Esophagus muscularis mucosa (tissue), 4 donors: ENCODE data around the gene RASL11A. TPM values are rescaled to one million over a fixed set of nuclear protein-coding genes. Genes with fewer than 3 reads are reported as not detected.

Experiments
- DNase-seq: peaks from one replicate; pipeline ENCODE4 v3.0.0-alpha.2; 2017; ENCODE audit errors: extremely low spot score
- H3K27ac ChIP-seq, 4 donors: fragments of 200-600 bp; sonication (generic); replicated peaks in 1 of 4; 1 replicate in 3 of 4; 2 replicates in 1 of 4; pipeline ENCODE4 v1.5.1; 2016 to 2019; ENCODE audit warnings: mild to moderate bottlenecking in 1 of 4
- H3K27me3 ChIP-seq, 4 donors: fragments of 200-600 bp; sonication (generic); one replicate each; pipeline versions ENCODE4 v1.5.1 to v1.6.0; 2016 to 2019
- H3K36me3 ChIP-seq, 4 donors: fragments of 200-600 bp; sonication (generic); one replicate each; pipeline ENCODE4 v1.5.1; 2016 to 2019
- H3K4me1 ChIP-seq, 4 donors: fragments of 200-600 bp; sonication (generic); one replicate each; pipeline ENCODE4 v1.5.1; 2016 to 2019
- H3K4me3 ChIP-seq, 4 donors: fragments of 200-600 bp; sonication (generic); 1 replicate in 2 of 4; 2 replicates in 2 of 4; pipeline ENCODE4 v1.5.1; 2016 to 2019; ENCODE audit warnings: mild to moderate bottlenecking in 4 of 4, moderate library complexity in 1 of 4
- H3K9me3 ChIP-seq, 4 donors: fragments of 200-600 bp; sonication (generic); 1 replicate in 3 of 4; 2 replicates in 1 of 4; pipeline ENCODE4 v1.5.1; 2016 to 2019
- EP300 ChIP-seq: sonication (generic); formaldehyde crosslinking; IDR thresholded peaks from one replicate; pipeline ENCODE4 v1.6.1; 2017; ENCODE audit warnings: antibody characterized with exemption
- POLR2A ChIP-seq: fragments of 450-650 bp; IDR thresholded peaks from one replicate; pipeline ENCODE4 v1.6.1; 2017; ENCODE audit warnings: antibody characterized with exemption, moderate library complexity, mild to moderate bottlenecking, low read depth
- POLR2AphosphoS5 ChIP-seq, 2 donors: sonication (generic); formaldehyde crosslinking; IDR thresholded peaks; one replicate each; pipeline ENCODE4 v1.6.1; 2017; ENCODE audit warnings: antibody characterized with exemption in 2 of 2
- WGBS: methylation state at CpG from one replicate; pipeline ENCODE4 v1.1.5; 2018; 5-methylcytosine and 5-hydroxymethylcytosine counted together
- intact Hi-C: fragments of 100-400 bp; cut with DNase I; formaldehyde crosslinking; loops from one replicate; pipeline ENCODE4 v1.15.1; 2023
- total RNA-seq, 4 donors: library from RNA; depleted of rRNA; stranded (reverse); fragments of >200 nt; gene quantifications; one replicate each; pipeline versions ENCODE4 v1.1.0 to v1.2.1, GENCODE V29; 2016
- TF ChIP-seq, protein P1 (sequence below), 3 experiments: fragments of 200-600 bp in 2 of 3; fragments of 450-650 bp in 1 of 3; sonication (generic) in 2 of 3; IDR thresholded peaks; one replicate each; pipeline ENCODE4 v1.5.1; 2017 to 2019; ENCODE audit warnings: antibody characterized with exemption in 3 of 3, mild to moderate bottlenecking in 2 of 3, moderate library complexity in 1 of 3

The RASL11A gene
- total RNA-seq, 4 donors from 2014 or later = 11.2 to 98.9 (median 41.1) TPM

DNA sequence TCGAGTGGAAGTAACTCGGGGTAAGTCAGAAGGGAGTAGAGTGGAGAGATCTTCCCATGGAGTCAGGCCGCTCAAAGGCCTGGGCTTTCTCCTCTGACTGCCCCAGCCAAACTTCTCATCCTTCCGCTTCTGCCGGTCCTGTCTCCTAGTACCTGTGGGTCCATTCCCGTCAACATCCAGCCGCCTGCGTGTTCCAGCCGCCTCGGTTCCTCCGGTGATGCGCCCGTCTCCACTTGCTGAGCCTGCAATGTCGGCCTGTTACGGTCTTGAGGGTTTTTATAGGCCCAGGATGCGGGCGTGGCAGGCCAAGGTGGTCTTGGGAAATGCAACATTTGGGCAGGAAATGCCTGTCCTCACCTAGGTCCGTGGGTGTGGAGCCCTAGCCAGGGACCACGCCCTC lies 38.3 kb downstream of the RASL11A start:
- Histone ChIP-seq H3K4me1 (no peaks in the 10 kb centered on the region), H3K27me3 (no peaks in the 10 kb centered on the region), H3K27ac (no peak overlapping the region), H3K4me3 (no peak overlapping the region), H3K36me3 (no peaks in the 10 kb centered on the region), H3K9me3 (no peaks in the 10 kb centered on the region)
- DNase-seq = no peak
- 91% methylated on average over 19 of the region's 19 CpGs for WGBS
- TF ChIP-seq EP300 (no peak), POLR2AphosphoS5 (IDR thresholded peaks at IDR 0.05) (no peak), POLR2A (no peak)
- TF ChIP-seq, protein P1, sequence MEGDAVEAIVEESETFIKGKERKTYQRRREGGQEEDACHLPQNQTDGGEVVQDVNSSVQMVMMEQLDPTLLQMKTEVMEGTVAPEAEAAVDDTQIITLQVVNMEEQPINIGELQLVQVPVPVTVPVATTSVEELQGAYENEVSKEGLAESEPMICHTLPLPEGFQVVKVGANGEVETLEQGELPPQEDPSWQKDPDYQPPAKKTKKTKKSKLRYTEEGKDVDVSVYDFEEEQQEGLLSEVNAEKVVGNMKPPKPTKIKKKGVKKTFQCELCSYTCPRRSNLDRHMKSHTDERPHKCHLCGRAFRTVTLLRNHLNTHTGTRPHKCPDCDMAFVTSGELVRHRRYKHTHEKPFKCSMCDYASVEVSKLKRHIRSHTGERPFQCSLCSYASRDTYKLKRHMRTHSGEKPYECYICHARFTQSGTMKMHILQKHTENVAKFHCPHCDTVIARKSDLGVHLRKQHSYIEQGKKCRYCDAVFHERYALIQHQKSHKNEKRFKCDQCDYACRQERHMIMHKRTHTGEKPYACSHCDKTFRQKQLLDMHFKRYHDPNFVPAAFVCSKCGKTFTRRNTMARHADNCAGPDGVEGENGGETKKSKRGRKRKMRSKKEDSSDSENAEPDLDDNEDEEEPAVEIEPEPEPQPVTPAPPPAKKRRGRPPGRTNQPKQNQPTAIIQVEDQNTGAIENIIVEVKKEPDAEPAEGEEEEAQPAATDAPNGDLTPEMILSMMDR (IDR thresholded peaks at IDR 0.05) = no peak
- intact Hi-C loops = no loop called here

DNA sequence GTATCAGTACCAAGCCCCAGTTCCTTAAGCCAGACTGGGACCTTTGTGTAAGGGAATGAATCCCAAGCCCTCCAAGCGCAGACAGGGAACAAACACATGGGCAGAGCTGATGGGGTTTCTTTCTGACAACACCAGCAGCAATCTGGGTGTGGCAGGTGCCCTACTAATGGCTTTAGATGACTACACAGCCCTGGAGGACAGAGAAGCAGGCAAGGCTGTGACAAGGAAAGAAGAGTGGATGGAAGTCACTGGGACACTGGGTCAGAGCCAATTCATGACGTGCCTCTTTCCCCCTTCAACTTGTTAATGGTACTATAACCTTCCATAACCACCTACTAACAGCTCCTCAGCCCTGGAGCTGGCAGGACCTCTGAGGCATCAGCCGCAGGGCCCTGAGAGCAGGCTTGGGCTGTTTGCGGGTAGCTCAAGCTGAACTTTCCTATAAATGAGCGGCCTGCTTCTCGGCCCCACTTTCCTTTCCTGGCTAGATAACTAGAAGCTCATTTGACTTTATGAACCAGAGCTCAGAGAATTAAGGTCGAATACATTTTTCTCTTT lies 38.9 kb downstream of the RASL11A start:
- no peaks in the 10 kb centered on the region for H3K9me3 ChIP-seq

DNA sequence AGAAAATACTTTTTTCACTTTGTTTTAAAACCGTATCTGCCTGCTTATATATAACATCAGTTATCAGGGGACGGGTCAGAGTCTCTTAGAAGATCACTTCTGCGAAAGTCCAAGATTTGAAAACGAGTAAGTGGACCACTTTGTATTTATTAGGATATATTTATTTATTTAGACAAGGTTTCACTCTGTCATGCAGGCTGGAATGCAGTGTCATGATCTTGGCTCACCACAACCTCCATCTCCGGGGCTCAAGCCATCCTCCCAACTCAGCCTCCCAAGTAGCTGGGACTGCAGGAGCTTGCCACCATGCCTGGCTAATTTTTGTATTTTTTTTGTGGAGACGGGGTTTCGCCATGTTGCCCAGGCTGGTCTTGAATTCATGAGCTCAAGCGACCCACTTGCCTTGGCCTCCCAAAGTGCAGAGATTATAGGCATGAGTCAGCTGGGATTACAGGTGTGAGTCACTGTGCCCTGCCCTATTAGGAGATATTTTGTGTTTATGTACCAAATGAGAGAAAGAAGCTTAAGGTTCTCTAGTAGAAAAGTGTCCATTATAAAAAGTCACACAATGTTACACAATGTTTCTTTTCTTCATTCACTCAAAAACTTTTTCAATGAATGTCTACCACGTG lies 39.5 kb downstream of the RASL11A start:
- TF ChIP-seq, protein P1 (IDR thresholded peaks at IDR 0.05) = no peak
- no peak for TF ChIP-seq POLR2A
- no peak for TF ChIP-seq EP300
- no peak for TF ChIP-seq POLR2AphosphoS5 (IDR thresholded peaks at IDR 0.05)
- intact Hi-C loops = no loop called here
- H3K27ac ChIP-seq = no peak overlapping the region
- no peaks in the 10 kb centered on the region for H3K27me3 ChIP-seq
- no peaks in the 10 kb centered on the region for H3K9me3 ChIP-seq
- H3K4me3 ChIP-seq = no peak overlapping the region
- no peak for DNase-seq
- H3K36me3 ChIP-seq = no peaks in the 10 kb centered on the region
- WGBS = 82% methylated on average over 9 of the region's 9 CpGs
- no peaks in the 10 kb centered on the region for H3K4me1 ChIP-seq

More for the DNA sequence above, 38.9 kb downstream of the RASL11A start:
- no peak overlapping the region for H3K27ac ChIP-seq
- TF ChIP-seq, protein P1 (IDR thresholded peaks at IDR 0.05) = no peak
- TF ChIP-seq POLR2A (no peak), EP300 (no peak), POLR2AphosphoS5 (IDR thresholded peaks at IDR 0.05) (no peak)
- no peak overlapping the region for H3K4me3 ChIP-seq
- intact Hi-C loops = no loop called here
- no peaks in the 10 kb centered on the region for H3K4me1 ChIP-seq
- no peak for DNase-seq
- H3K36me3 ChIP-seq = no peaks in the 10 kb centered on the region
- 79% methylated on average over 7 of the region's 7 CpGs for WGBS
- no peaks in the 10 kb centered on the region for H3K27me3 ChIP-seq

DNA sequence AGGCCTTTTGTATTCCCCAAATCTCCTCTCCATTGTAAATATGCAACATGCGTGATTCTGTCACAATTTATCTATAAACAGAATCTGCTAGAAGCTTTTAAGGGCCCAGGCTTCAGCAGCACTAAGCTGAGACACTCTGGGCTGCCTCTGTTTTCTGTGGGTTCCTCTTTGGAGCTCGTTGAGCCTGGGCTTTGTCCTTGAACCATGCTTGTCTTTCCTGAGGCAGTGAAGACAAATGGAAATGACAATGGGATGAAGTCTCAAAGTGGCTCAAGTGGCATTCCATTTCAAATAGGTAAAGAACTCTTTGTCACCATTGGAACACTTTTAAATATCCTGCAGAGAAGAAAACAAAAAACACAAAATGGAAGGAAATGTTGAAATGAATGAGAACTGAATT lies 40.3 kb downstream of the RASL11A start:
- Histone ChIP-seq H3K27me3 (no peaks in the 10 kb centered on the region), H3K4me1 (no peaks in the 10 kb centered on the region), H3K9me3 (no peaks in the 10 kb centered on the region), H3K36me3 (no peaks in the 10 kb centered on the region), H3K4me3 (no peak overlapping the region), H3K27ac (no peak overlapping the region)
- DNase-seq = no peak
- no peak for TF ChIP-seq POLR2A
- TF ChIP-seq POLR2AphosphoS5 (IDR thresholded peaks at IDR 0.05) = no peak
- TF ChIP-seq, protein P1 (IDR thresholded peaks at IDR 0.05) = no peak
- TF ChIP-seq EP300 = no peak
- intact Hi-C loops = no loop called here
- 49% methylated on average over 2 of the region's 2 CpGs for WGBS
